BLaER1 treated with 17β-estradiol and CSF1 and Interleukin-3, amounts not matched to agents 10 nM and 100 nM (cell line): ENCODE results near the gene RCAN2.

Experiments used
- H3K27ac ChIP-seq, 11 experiments: shearing (Covaris generic); formaldehyde crosslinking; 2 replicates each; pipeline ENCODE4 v1.8.1; 2022
- H3K27me3 ChIP-seq, 11 experiments: shearing (Covaris generic); formaldehyde crosslinking; 2 replicates each; pipeline ENCODE4 v1.8.1; 2022
- H3K36me3 ChIP-seq, 11 experiments: shearing (Covaris generic); formaldehyde crosslinking; 2 replicates each; pipeline ENCODE4 v1.8.1; 2022
- H3K4me1 ChIP-seq, 10 experiments: shearing (Covaris generic); formaldehyde crosslinking; 2 replicates each; pipeline ENCODE4 v1.8.1; 2022
- H3K4me2 ChIP-seq, 11 experiments: shearing (Covaris generic); formaldehyde crosslinking; 2 replicates each; pipeline ENCODE4 v1.8.1; 2022
- H3K4me3 ChIP-seq, 10 experiments: shearing (Covaris generic); formaldehyde crosslinking; 2 replicates each; pipeline ENCODE4 v1.8.1; 2022
- H3K9ac ChIP-seq, 11 experiments: shearing (Covaris generic); formaldehyde crosslinking; 2 replicates each; pipeline ENCODE4 v1.8.1; 2022
- H3K9me3 ChIP-seq, 11 experiments: shearing (Covaris generic); formaldehyde crosslinking; replicated peaks in 1 of 11; 2 replicates each; pipeline ENCODE4 v1.8.1; 2022
- H4K20me1 ChIP-seq, 11 experiments: shearing (Covaris generic); formaldehyde crosslinking; 2 replicates each; pipeline ENCODE4 v1.8.1; 2022
- Cebpa-rat ChIP-seq, 11 experiments: shearing (Covaris generic); IDR thresholded peaks; 2 replicates each; pipeline ENCODE4 v1.8.1; 2022

The RCAN2 gene

GRCh38 chr6:46220352-46221221 is 270.7 kb downstream of the RCAN2 start:
- peak overlapping the region in 4 of 11 experiments; percentile 1 to 65 (median 56); a peak in 5 of 22 replicates for H3K9ac ChIP-seq
- no peaks in the 10 kb centered on the region for H3K27me3 ChIP-seq
- H3K4me3 ChIP-seq = no peak overlapping the region
- no peaks in the 10 kb centered on the region for H3K9me3 ChIP-seq
- no peak; a peak in 1 of 22 replicates for TF ChIP-seq Cebpa-rat (IDR thresholded peaks at IDR 0.05)
- no peaks in the 10 kb centered on the region for H3K36me3 ChIP-seq
- H3K4me1 ChIP-seq = peaks cover 20 to 47% (median 29%) of the 10 kb centered on the region in 10 experiments
- H3K27ac ChIP-seq = peak overlapping the region in 7 of 11 experiments; percentile 10 to 65 (median 50); a peak in 10 of 22 replicates
- no peaks in the 10 kb centered on the region for H4K20me1 ChIP-seq
- peak overlapping the region; percentile 29 to 72 (median 62) for H3K4me2 ChIP-seq

DNA sequence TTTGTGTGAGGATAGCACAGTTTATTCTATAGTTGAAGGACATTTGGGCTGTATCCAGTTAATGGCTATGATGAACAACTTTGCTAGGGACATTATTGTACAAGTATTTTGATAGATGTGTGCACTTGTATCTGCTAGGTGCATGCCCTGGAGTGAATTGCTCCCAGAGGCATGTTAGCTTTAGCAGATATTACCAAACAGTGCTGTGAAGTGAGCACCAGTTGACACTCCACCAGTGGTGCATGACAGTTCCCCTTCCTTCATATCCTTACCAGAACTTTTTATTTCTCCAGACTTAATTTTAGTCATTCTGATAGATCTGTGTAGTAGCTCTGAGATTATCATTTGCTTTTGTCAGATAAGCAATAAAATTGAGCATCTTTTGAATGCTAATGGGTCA is 271.6 kb downstream of the RCAN2 start:
- H3K4me3 ChIP-seq = no peak overlapping the region
- peak overlapping the region in 1 of 11 experiments; percentile 58; a peak in 2 of 22 replicates for H3K9ac ChIP-seq
- H4K20me1 ChIP-seq = no peaks in the 10 kb centered on the region
- H3K27ac ChIP-seq = peak overlapping the region in 3 of 11 experiments; percentile 60 to 65 (median 62); a peak in 4 of 22 replicates
- no peaks in the 10 kb centered on the region for H3K27me3 ChIP-seq
- H3K4me1 ChIP-seq = peaks cover 20 to 47% (median 29%) of the 10 kb centered on the region in 10 experiments
- no peaks in the 10 kb centered on the region for H3K36me3 ChIP-seq
- H3K9me3 ChIP-seq = no peaks in the 10 kb centered on the region
- no peak for TF ChIP-seq Cebpa-rat (IDR thresholded peaks at IDR 0.05)
- peak overlapping the region; percentile 29 to 72 (median 57) for H3K4me2 ChIP-seq

- H3K4me3 ChIP-seq = no peak overlapping the region
Measured at GRCh38 chr6:46218457-46218856, 272.8 kb downstream of the RCAN2 start.

DNA sequence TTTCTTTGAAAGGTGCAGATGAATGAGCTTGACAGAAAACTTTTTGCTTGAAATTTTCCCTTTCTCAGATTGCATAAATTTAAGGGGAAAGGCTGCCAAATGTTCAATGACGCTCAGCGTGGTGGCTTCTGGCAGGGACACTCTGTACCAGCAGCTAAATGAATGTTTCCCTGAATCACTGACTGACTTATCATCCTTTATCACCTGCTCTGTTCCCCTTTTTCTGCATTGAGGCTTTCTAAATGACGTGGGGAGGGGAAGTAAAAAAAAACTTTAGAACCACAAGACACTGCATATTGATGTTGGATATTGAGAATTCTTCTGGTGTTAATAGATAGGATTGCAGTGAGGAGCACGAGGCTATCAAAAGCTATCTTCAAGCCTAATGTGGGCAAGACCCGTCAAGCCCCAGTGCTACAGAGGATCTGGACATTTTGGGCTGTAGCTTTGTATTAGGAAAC is 273.5 kb downstream of the RCAN2 start:
- H3K4me1 ChIP-seq = peaks cover 20 to 47% (median 29%) of the 10 kb centered on the region in 10 experiments
- no peaks in the 10 kb centered on the region for H3K9me3 ChIP-seq
- H3K9ac ChIP-seq = no peak overlapping the region
- H3K27me3 ChIP-seq = no peaks in the 10 kb centered on the region
- H3K36me3 ChIP-seq = no peaks in the 10 kb centered on the region
- no peak overlapping the region for H3K27ac ChIP-seq
- H3K4me3 ChIP-seq = no peak overlapping the region
- H4K20me1 ChIP-seq = no peaks in the 10 kb centered on the region
- peak overlapping the region in 4 of 11 experiments; percentile 3 to 64 (median 26); a peak in 7 of 22 replicates for H3K4me2 ChIP-seq
- TF ChIP-seq Cebpa-rat (IDR thresholded peaks at IDR 0.05) = no peak

More at GRCh38 chr6:46218457-46218856, 272.8 kb downstream of the RCAN2 start:
- Histone ChIP-seq H3K9ac (no peak overlapping the region), H3K36me3 (no peaks in the 10 kb centered on the region), H3K4me2 (peak overlapping the region in 3 of 11 experiments; percentile 7 to 64 (median 63); a peak in 7 of 22 replicates), H3K4me1 (peaks cover 20 to 47% (median 29%) of the 10 kb centered on the region in 10 experiments), H3K9me3 (no peaks in the 10 kb centered on the region), H4K20me1 (no peaks in the 10 kb centered on the region), H3K27me3 (no peaks in the 10 kb centered on the region), H3K27ac (no peak overlapping the region)
- TF ChIP-seq Cebpa-rat (IDR thresholded peaks at IDR 0.05) = no peak

DNA sequence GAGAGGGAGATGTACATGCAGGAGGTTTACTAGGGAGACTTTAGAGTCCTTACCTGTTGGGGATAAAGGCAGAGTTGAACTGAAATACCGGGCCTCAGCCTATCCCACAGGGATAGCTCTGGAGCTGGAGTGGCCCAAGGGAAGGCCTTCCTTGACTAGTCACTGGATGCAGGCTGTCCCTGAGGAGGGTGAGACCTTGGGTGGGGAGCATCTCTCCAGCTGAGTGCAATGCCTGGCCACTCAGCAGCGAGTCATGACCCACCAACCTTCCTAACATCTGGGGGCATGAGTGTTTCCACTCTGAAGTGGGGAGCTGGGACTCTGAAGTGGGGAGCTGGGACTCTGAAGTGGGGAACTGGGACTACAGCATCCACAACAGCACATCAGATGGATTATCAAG is 274.4 kb downstream of the RCAN2 start:
- TF ChIP-seq Cebpa-rat (IDR thresholded peaks at IDR 0.05) = no peak
- H3K9me3 ChIP-seq = no peaks in the 10 kb centered on the region
- no peak overlapping the region for H3K27ac ChIP-seq
- peak overlapping the region in 2 of 11 experiments; percentile 44 to 64; a peak in 4 of 22 replicates for H3K4me2 ChIP-seq
- no peaks in the 10 kb centered on the region for H4K20me1 ChIP-seq
- H3K27me3 ChIP-seq = no peaks in the 10 kb centered on the region
- no peak overlapping the region for H3K4me3 ChIP-seq
- H3K36me3 ChIP-seq = no peaks in the 10 kb centered on the region
- no peak overlapping the region for H3K9ac ChIP-seq
- H3K4me1 ChIP-seq = peaks cover 20 to 47% (median 29%) of the 10 kb centered on the region in 10 experiments

- H3K4me1 ChIP-seq = peaks cover 19 to 40% (median 26%) of the 10 kb centered on the region in 10 experiments
- TF ChIP-seq Cebpa-rat (IDR thresholded peaks at IDR 0.05) = no peak
- no peaks in the 10 kb centered on the region for H3K27me3 ChIP-seq
- H3K4me2 ChIP-seq = no peak overlapping the region
- H3K4me3 ChIP-seq = no peak overlapping the region
- H3K9ac ChIP-seq = no peak overlapping the region
- no peak overlapping the region for H3K27ac ChIP-seq
- no peaks in the 10 kb centered on the region for H4K20me1 ChIP-seq
- no peaks in the 10 kb centered on the region for H3K9me3 ChIP-seq
- H3K36me3 ChIP-seq = no peaks in the 10 kb centered on the region
Measured at GRCh38 chr6:46215777-46216176, 275.5 kb downstream of the RCAN2 start.

DNA sequence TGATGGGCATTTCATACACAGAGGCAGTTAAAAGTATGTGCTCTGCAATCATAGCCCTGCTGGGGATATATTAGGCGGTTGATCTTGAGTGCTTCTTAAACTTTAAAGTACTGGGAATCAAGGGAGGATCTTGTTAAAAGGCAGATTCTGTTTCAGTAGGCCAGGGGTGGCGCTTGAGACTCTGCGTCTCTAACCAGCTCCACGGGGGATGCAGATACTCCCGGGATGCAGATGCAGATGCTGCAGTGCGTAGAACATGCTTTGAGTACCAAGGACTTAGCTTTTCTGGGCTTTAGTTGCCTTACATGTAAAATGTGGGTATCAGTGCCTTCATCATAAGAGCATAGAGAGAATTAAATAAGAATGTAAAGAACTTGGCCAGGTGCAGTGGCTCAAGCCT is 276.0 kb downstream of the RCAN2 start:
- no peak overlapping the region for H3K4me2 ChIP-seq
- no peaks in the 10 kb centered on the region for H3K36me3 ChIP-seq
- TF ChIP-seq Cebpa-rat (IDR thresholded peaks at IDR 0.05) = no peak
- H3K9me3 ChIP-seq = no peaks in the 10 kb centered on the region
- no peak overlapping the region for H3K9ac ChIP-seq
- H4K20me1 ChIP-seq = no peaks in the 10 kb centered on the region
- H3K4me3 ChIP-seq = no peak overlapping the region
- H3K27me3 ChIP-seq = no peaks in the 10 kb centered on the region
- peaks cover 13 to 35% (median 21%) of the 10 kb centered on the region in 10 experiments for H3K4me1 ChIP-seq
- no peak overlapping the region for H3K27ac ChIP-seq

- Histone ChIP-seq H4K20me1 (no peaks in the 10 kb centered on the region), H3K9me3 (no peaks in the 10 kb centered on the region), H3K4me2 (no peak overlapping the region), H3K27me3 (no peaks in the 10 kb centered on the region), H3K4me1 (peaks cover 0 to 2% (median 0%) of the 10 kb centered on the region in 10 experiments; a peak in 4 of 20 replicates), H3K9ac (no peak overlapping the region), H3K36me3 (no peaks in the 10 kb centered on the region), H3K4me3 (no peak overlapping the region), H3K27ac (no peak overlapping the region)
- TF ChIP-seq Cebpa-rat (IDR thresholded peaks at IDR 0.05) = no peak
Measured at GRCh38 chr6:46211917-46212316, 279.3 kb downstream of the RCAN2 start.

GRCh38 chr6:46210294-46210693 is 281.0 kb downstream of the RCAN2 start:
- Histone ChIP-seq H3K4me1 (no peaks in the 10 kb centered on the region), H4K20me1 (no peaks in the 10 kb centered on the region), H3K9ac (no peak overlapping the region), H3K4me2 (no peak overlapping the region), H3K27me3 (no peaks in the 10 kb centered on the region), H3K9me3 (no peaks in the 10 kb centered on the region; a peak in 1 of 22 replicates), H3K4me3 (no peak overlapping the region), H3K36me3 (no peaks in the 10 kb centered on the region), H3K27ac (no peak overlapping the region)
- no peak for TF ChIP-seq Cebpa-rat (IDR thresholded peaks at IDR 0.05)
